Epidermal melanocyte (primary cell): ENCODE results near the gene SEC31B.

Experiments
- DNase-seq: peaks from one replicate; pipeline ENCODE4 v3.0.0; 2011; ENCODE audit warnings: low spot score; ENCODE audit not compliant: insufficient read length

Gene SEC31B

GRCh38 chr10:100519311-100520051, at the start of gene SEC31B:
Gene SEC31B (minus strand): TSS chr10:100519861. CDS start chr10:100516952, 2,909 bp downstream.
- DNase-seq: no peak

DNA sequence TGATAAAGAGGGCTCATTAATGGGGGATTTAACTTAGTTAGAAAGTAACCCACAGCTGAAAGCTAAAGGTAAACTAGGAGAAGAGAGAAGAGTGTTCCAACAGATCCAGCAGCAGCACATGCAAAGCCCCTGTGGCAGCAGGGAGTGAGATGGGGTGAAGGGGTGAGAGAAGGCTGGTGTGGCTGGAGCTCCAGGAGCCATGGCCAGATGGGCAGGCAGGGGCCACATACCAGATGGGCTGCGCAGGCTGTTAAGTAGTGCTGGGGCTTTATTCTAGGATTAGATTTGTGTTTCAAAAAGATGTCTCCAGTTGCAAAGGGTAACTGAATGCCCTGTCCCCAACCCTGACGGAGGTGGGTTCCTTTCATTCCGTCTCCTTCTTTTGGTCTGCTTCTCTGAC, 49.3 kb upstream of the SEC31B start:
- DNase-seq: no peak

DNA sequence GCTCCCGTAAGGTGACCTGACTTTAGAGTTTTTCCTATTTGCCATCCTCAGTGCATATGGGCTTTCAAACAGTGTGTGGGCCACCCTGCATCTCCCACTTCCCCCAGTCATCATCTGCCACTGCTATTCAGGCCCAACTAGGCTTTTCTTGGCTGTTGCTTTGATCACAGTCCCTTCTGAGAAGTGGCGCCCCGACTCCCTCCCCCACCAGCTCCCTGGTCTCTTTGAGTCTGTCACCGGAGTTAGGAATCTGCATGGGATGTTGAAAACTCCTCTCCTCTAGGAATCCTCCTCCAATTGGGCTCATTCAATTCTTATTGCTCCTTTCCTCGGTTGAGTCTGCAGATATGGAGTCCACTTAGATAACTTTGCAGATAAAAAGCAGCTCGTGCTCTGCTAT, 48.2 kb upstream of the SEC31B start:
- no peak for DNase-seq

- no peak for DNase-seq
Observed at GRCh38 chr10:100567249-100567648, 47.6 kb upstream of the SEC31B start.

DNA sequence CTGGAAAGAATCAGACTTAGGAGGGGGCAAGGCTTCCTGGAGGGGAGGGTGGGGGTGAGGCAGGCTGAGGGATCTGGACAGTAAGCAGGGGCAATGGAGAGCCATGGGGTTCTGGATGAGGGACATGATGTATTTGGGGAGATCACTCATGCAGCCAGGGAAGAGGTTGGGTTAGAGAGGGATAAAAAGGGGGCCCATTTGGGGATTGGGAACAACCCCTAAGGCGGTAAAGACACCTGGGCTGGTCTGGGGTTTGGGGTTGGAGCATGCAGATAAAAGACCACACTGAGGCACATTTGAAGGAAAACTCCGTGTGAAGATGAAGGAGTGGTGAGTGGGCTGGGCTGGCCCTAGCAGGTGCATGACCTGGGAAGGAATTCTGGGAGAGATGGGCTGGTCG, 46.9 kb upstream of the SEC31B start:
- no peak for DNase-seq

DNA sequence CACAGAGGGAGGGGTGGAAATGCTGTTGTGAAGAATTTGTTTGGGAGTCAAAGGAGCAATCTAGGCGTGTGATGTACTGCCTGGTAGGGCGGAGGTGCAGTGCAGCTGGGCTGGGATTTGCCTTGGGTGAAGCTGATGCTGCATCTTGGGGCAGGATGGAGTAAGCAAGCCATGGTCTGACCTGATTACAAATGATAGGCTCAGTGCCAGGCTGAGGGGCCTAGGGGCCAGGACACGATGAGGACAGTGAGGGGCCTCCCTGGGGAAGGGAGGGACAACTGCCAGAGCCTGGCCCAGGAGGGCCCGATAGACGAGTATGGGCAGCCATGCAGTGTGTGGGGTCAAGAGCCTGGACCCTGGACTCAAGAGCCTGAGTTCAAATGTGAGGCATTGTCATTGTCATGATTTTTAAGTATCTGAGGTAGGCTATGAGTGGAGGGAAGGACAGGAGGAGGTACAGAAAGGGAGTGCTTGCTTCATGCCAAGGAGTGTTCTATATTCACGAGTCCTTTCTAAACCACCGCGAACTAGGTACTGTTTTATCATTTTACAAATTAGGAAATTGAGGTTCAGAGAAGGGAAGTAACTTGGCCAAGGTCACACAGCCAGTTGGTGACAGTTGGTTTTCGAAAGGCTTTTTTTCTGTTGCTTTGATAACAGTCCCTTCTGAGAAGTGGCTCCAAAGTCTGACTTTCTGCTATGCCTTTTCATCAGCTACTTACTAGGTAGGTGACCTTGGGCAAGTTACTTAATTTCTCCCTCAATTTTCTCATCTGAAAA, 45.7 kb upstream of the SEC31B start:
- no peak for DNase-seq

GRCh38 chr10:100562008-100562672, 42.5 kb upstream of the SEC31B start:
- peak; percentile 64 for DNase-seq

DNA sequence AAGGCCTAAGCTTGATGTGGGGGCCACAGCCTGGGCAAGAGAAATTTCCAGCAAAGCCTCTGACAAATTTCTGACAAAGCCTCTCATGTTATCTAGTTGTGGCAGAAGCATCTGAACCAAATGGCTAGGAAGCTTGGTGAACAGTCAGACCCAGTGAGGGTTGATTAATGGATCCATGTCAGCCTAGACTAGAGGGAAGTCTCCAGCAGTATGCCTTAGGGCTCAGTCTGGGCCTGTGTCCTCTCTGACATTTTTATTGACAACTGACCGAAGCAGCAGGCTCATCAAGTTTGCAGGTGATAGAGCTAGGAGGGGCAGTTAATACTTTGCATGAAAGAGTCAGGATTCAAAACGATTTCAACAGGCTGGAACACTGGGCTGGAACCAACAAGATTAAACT, 41.3 kb upstream of the SEC31B start:
- no peak for DNase-seq

- DNase-seq: no peak
Observed at GRCh38 chr10:100560248-100560647, 40.6 kb upstream of the SEC31B start.

GRCh38 chr10:100554902-100555301, 35.2 kb upstream of the SEC31B start:
- DNase-seq: no peak

GRCh38 chr10:100553929-100554328, 34.3 kb upstream of the SEC31B start:
- no peak for DNase-seq

DNA sequence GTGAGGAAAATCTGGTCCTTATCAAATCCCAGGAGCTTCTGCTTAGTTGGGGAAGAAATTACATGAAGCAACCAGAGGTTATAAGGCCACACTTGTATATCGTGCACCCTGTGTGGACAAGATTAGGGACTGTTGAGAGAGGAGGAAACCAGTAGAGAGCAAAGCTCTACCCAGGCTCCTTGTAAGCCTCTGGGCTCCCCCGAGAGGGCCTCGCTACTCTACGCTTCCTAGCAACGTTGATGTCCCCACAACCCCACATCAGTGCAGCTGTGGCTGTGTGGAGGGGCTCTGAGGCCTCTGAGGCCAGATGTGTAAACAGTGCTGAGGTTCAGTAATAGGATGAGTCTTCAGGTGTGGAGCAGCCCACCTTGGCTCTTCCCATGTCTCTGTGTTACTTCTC, 32.1 kb upstream of the SEC31B start:
- no peak for DNase-seq

DNA sequence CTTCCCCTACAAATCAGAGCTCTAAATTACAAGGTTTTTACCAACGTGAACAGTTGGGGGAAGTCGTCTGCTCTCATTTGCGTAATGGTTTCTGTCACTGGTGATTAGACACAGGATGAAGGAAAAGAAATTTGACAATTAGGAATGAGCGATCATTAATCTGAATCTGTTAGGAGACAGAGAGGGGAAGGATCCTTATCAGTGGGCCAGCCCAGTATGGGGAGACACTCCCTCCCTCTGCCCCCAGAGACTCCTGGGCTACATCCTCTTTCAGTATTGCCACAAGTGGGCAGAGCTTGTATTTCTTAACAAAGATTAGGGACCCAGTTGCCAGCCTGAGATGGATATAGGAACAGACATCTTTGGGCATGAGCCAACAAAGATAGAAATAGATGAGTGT, 31.5 kb upstream of the SEC31B start:
- DNase-seq: no peak

DNA sequence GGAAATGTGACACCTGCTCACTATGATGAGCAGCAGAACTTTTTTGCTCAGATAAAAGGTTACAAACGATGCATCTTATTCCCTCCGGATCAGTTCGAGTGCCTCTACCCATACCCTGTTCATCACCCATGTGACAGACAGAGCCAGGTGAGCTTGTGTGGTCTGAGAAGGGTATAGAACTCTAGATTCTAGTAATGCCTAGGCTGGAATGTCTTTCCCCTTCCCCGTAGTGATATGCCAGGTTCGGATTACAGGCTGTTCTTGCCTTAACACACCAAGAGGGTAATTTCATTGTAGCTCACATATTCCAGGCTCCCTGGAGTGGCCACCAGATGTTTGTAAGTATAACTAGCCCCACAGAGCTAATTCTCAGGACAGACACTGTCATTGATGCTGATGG, 25.3 kb upstream of the SEC31B start:
- DNase-seq: no peak

GRCh38 chr10:100537475-100537874, 17.8 kb upstream of the SEC31B start:
- DNase-seq: peak; percentile 74

GRCh38 chr10:100535715-100536353, 16.2 kb upstream of the SEC31B start, which contains the start of gene HIF1AN:
Gene HIF1AN (plus strand): TSS chr10:100535943. CDS start chr10:100535959, 16 bp downstream.
- peak; percentile 89 for DNase-seq

GRCh38 chr10:100535338-100535714, 15.7 kb upstream of the SEC31B start:
- no peak for DNase-seq

GRCh38 chr10:100534726-100535125, 15.1 kb upstream of the SEC31B start:
- DNase-seq: no peak

GRCh38 chr10:100531761-100532160, 12.1 kb upstream of the SEC31B start:
- no peak for DNase-seq

DNA sequence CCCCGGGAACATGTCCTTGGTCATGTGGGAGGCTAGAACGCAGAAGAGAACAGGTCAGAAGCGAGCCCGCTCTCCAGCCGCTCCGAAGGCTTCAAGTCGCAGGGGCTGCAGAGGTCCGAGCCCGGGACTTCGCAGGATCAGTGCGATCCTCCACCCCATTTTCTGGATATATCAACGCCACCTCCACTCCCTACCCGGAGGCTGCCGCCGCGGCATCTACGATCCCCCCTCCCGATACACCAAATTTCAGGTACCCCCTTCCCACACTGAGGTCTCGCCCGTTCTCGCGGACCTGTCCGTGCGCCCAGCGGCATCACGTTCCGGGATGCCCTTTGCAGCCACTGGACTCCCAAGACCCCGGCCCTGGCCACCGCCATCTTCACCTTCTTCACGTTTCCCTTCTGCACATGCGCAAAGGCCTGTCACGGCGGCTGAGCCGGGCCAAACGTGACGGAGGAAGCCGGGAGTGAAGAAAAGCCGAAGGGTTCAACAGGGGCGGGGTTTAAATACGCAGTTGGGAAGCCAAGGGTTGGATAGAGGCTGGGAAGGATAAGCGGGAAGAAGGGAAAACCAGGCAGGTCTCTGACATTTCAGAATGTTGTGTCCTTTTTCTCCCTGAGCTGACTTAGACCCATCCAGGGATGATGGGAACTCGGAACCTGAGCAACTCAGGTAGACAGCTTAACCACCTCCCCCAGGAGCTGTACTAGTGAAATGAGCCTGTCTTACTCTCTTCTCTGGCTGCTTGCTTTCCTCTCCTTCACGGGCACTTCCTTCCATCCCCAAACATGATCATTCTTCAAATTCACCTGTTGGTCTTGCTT, 10.0 kb upstream of the SEC31B start, which contains the start of gene NDUFB8:
NDUFB8 (minus strand) TSS at position 397 of the 824 bp plus-strand sequence; CDS start at position 377, 20 bp downstream.
- DNase-seq: peak; percentile 79
